Mesendoderm (in vitro differentiated cells): ENCODE data around the gene UBAP1.
"Not testable (repeated sequence)": the region's sequence is repeated elsewhere in the genome, so short reads cannot be mapped to it uniquely, and the experiment has no call there.

ENCODE experiments used
- DNase-seq: peaks from one replicate; pipeline ENCODE4 v3.0.0; 2013
- H2AK5ac ChIP-seq: 2 replicates; pipeline ENCODE4 v1.6.1; 2013; ENCODE audit warnings: low read length, inconsistent platforms
- H2BK120ac ChIP-seq: 2 replicates; pipeline ENCODE4 v1.6.1; 2013; ENCODE audit warnings: low read depth, mild to moderate bottlenecking, low read length, moderate library complexity, mixed read lengths
- H2BK15ac ChIP-seq: replicated peaks from 2 replicates; pipeline ENCODE4 v1.6.1; 2013; ENCODE audit warnings: low read depth, mild to moderate bottlenecking, moderate library complexity
- H2BK5ac ChIP-seq: 2 replicates; pipeline ENCODE4 v1.6.1; 2013; ENCODE audit warnings: low read length, inconsistent platforms
- H3K18ac ChIP-seq: 2 replicates; pipeline ENCODE4 v1.6.1; 2013; ENCODE audit warnings: mild to moderate bottlenecking, low read length, mixed read lengths
- H3K23ac ChIP-seq: one replicate; pipeline ENCODE4 v1.6.1; 2013; ENCODE audit warnings: low read length
- H3K27ac ChIP-seq: 2 replicates; pipeline ENCODE4 v1.5.1; 2013; ENCODE audit warnings: low read depth, mild to moderate bottlenecking, inconsistent platforms, low read length, moderate library complexity
- H3K27me3 ChIP-seq: 2 replicates; pipeline ENCODE4 v1.6.1; 2013; ENCODE audit warnings: low read length, control low read depth, mild to moderate bottlenecking, inconsistent platforms; ENCODE audit not compliant: insufficient read depth, poor library complexity
- H3K36me3 ChIP-seq: 2 replicates; pipeline ENCODE4 v1.6.1; 2013; ENCODE audit warnings: low read length, inconsistent platforms; ENCODE audit not compliant: control insufficient read depth, insufficient read depth
- H3K4ac ChIP-seq: one replicate; pipeline ENCODE4 v1.6.1; 2013; ENCODE audit warnings: low read depth, mild to moderate bottlenecking, low read length, moderate library complexity
- H3K4me1 ChIP-seq: 2 replicates; pipeline ENCODE4 v1.6.1; 2013; ENCODE audit warnings: low read depth, low read length, inconsistent platforms; ENCODE audit not compliant: control insufficient read depth
- H3K4me2 ChIP-seq: 2 replicates; pipeline ENCODE4 v1.6.1; 2013; ENCODE audit warnings: low read length
- H3K4me3 ChIP-seq: 2 replicates; pipeline ENCODE4 v1.5.1; 2013; ENCODE audit warnings: mild to moderate bottlenecking, low read length
- H3K56ac ChIP-seq: one replicate; pipeline ENCODE4 v1.6.1; 2013; ENCODE audit warnings: low read length
- H3K79me1 ChIP-seq: 2 replicates; pipeline ENCODE4 v1.6.1; 2013; ENCODE audit warnings: low read length, inconsistent platforms
- H3K79me2 ChIP-seq: 2 replicates; pipeline ENCODE4 v1.6.1; 2013; ENCODE audit warnings: mild to moderate bottlenecking, low read length; ENCODE audit not compliant: control insufficient read depth, insufficient read depth
- H3K9ac ChIP-seq: 2 replicates; pipeline ENCODE4 v1.6.1; 2013; ENCODE audit warnings: low read length, inconsistent platforms
- H4K5ac ChIP-seq: one replicate; pipeline ENCODE4 v1.6.1; 2013; ENCODE audit warnings: low read length
- H4K8ac ChIP-seq: one replicate; pipeline ENCODE4 v1.6.1; 2013; ENCODE audit warnings: low read depth, mild to moderate bottlenecking, control low read depth, low read length, moderate library complexity
- WGBS: extraction: QIAGEN DNeasy Blood & Tissue Kit; methylation state at CpG from one replicate; pipeline ENCODE4 v1.1.7; 2013; ENCODE audit warnings: low lambda C conversion rate, missing lambda C conversion rate; ENCODE audit not compliant: insufficient coverage; ENCODE audit errors: extremely low coverage; 5-methylcytosine and 5-hydroxymethylcytosine counted together

Gene UBAP1

GRCh38 chr9:34247782-34248181 lies 68.9 kb downstream of the UBAP1 start:
- no CpG with 5 or more reads among the region's 4 CpGs for WGBS
- not testable (repeated sequence) for H3K9ac ChIP-seq, H3K79me2 ChIP-seq, H3K4ac ChIP-seq, H2BK15ac ChIP-seq, H3K18ac ChIP-seq, H2AK5ac ChIP-seq, H2BK120ac ChIP-seq, H4K8ac ChIP-seq, H2BK5ac ChIP-seq, H3K79me1 ChIP-seq, H3K4me3 ChIP-seq, H3K27ac ChIP-seq, H3K36me3 ChIP-seq, H3K23ac ChIP-seq, H3K56ac ChIP-seq, H3K27me3 ChIP-seq, DNase-seq, H3K4me1 ChIP-seq, H3K4me2 ChIP-seq, H4K5ac ChIP-seq

- Histone ChIP-seq H3K36me3 (no peaks in the 10 kb centered on the region), H3K23ac (no peak overlapping the region), H3K4me2 (no peak overlapping the region), H4K5ac (no peak overlapping the region), H2BK5ac (no peak overlapping the region), H3K79me2 (peaks cover 2% of the 10 kb centered on the region), H3K27me3 (no peaks in the 10 kb centered on the region), H3K4me1 (no peaks in the 10 kb centered on the region), H3K4me3 (no peak overlapping the region), H2BK15ac (no peak overlapping the region), H3K4ac (no peak overlapping the region), H3K18ac (no peak overlapping the region), H3K27ac (no peak overlapping the region), H2BK120ac (no peak overlapping the region), H3K79me1 (peaks cover 5% of the 10 kb centered on the region), H3K9ac (no peak overlapping the region), H3K56ac (no peak overlapping the region), H2AK5ac (no peak overlapping the region), H4K8ac (no peak overlapping the region)
- no peak for DNase-seq
- WGBS, result no CpG with 5 or more reads among the region's 7 CpGs
These were observed 70.4 kb downstream of the UBAP1 start for GRCh38 chr9:34249274-34249673.

- no peak overlapping the region for H2AK5ac ChIP-seq
- H3K36me3 ChIP-seq, result no peaks in the 10 kb centered on the region
- no peak overlapping the region for H2BK15ac ChIP-seq
These were observed 71.9 kb downstream of the UBAP1 start for GRCh38 chr9:34250721-34251120.

GRCh38 chr9:34252016-34252415 lies 73.2 kb downstream of the UBAP1 start:
- Histone ChIP-seq H2BK120ac (no peak overlapping the region), H4K8ac (no peak overlapping the region), H3K9ac (no peak overlapping the region), H3K79me2 (no peaks in the 10 kb centered on the region), H2AK5ac (no peak overlapping the region), H4K5ac (no peak overlapping the region), H3K4ac (no peak overlapping the region), H3K79me1 (peaks cover 2% of the 10 kb centered on the region), H3K23ac (no peak overlapping the region), H3K27me3 (no peaks in the 10 kb centered on the region), H3K36me3 (no peaks in the 10 kb centered on the region), H2BK5ac (no peak overlapping the region), H3K27ac (no peak overlapping the region), H3K4me1 (no peaks in the 10 kb centered on the region), H3K56ac (no peak overlapping the region), H3K18ac (no peak overlapping the region), H3K4me3 (no peak overlapping the region), H3K4me2 (no peak overlapping the region), H2BK15ac (no peak overlapping the region)
- no peak for DNase-seq

More at GRCh38 chr9:34250721-34251120, 71.9 kb downstream of the UBAP1 start:
- no peak for DNase-seq
- WGBS, result no CpG with 5 or more reads among the region's 2 CpGs
- Histone ChIP-seq H3K27ac (no peak overlapping the region), H3K18ac (no peak overlapping the region), H4K5ac (no peak overlapping the region), H3K4me2 (no peak overlapping the region), H3K27me3 (no peaks in the 10 kb centered on the region), H3K79me2 (peaks cover 2% of the 10 kb centered on the region), H3K79me1 (peaks cover 5% of the 10 kb centered on the region), H3K4me1 (no peaks in the 10 kb centered on the region), H2BK120ac (no peak overlapping the region), H3K4ac (no peak overlapping the region), H4K8ac (no peak overlapping the region), H3K4me3 (no peak overlapping the region), H2BK5ac (no peak overlapping the region), H3K9ac (no peak overlapping the region), H3K56ac (no peak overlapping the region), H3K23ac (no peak overlapping the region)

- no CpG with 5 or more reads among the region's 10 CpGs for WGBS
- peak; percentile 75 for DNase-seq
- Histone ChIP-seq H3K9ac (no peak overlapping the region), H2BK120ac (no peak overlapping the region), H3K27ac (no peak overlapping the region), H3K4me2 (no peak overlapping the region), H3K79me2 (no peaks in the 10 kb centered on the region), H3K18ac (no peak overlapping the region), H3K79me1 (peaks cover 2% of the 10 kb centered on the region), H3K4me1 (no peaks in the 10 kb centered on the region), H3K4ac (no peak overlapping the region), H3K56ac (no peak overlapping the region), H2BK15ac (no peak overlapping the region), H4K5ac (no peak overlapping the region), H2AK5ac (no peak overlapping the region), H3K4me3 (no peak overlapping the region), H3K23ac (no peak overlapping the region), H3K27me3 (no peaks in the 10 kb centered on the region), H2BK5ac (no peak overlapping the region), H3K36me3 (no peaks in the 10 kb centered on the region), H4K8ac (no peak overlapping the region)
These were observed 74.0 kb downstream of the UBAP1 start for GRCh38 chr9:34252670-34253459.

- Histone ChIP-seq H3K27me3 (no peaks in the 10 kb centered on the region), H3K4me3 (no peak overlapping the region), H3K23ac (no peak overlapping the region), H4K8ac (no peak overlapping the region), H3K79me2 (no peaks in the 10 kb centered on the region), H3K56ac (no peak overlapping the region), H3K36me3 (no peaks in the 10 kb centered on the region), H2AK5ac (no peak overlapping the region), H3K9ac (no peak overlapping the region), H4K5ac (no peak overlapping the region), H3K4me1 (no peaks in the 10 kb centered on the region), H2BK5ac (no peak overlapping the region), H3K4me2 (no peak overlapping the region), H3K18ac (no peak overlapping the region), H3K79me1 (no peaks in the 10 kb centered on the region), H3K27ac (no peak overlapping the region), H2BK120ac (no peak overlapping the region), H3K4ac (no peak overlapping the region), H2BK15ac (no peak overlapping the region)
- DNase-seq, result no peak
- no CpG with 5 or more reads among the region's 3 CpGs for WGBS
These were observed 74.6 kb downstream of the UBAP1 start for GRCh38 chr9:34253460-34253837.
